Measurements from ENCODE around the gene RAD52. TPM values are rescaled to one million over a fixed set of nuclear protein-coding genes. Genes with fewer than 3 reads are reported as not detected.

The RAD52 gene
- total RNA-seq, 6 donors from 2014 or later: 8.2 to 59.7 (median 14.9) TPM

DNA sequence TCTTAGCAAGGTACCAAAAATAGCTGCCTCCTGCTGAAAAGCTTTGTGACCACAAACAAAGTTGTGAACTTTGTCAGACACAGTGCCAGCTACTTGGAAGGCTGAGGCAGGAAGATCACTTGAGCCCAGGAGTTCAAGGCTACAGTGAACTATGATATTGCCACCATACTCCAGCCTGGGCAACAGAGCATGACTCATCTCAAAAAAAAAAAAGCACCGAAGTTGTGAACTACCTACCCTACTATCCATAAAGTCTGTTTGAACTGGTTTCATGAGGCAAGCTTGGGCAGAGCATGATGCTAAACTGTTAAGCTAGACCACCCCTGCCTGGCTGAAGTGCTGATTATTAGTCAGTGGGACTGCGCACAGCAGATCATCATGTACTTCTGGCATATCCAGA, 75.5 kb downstream of the RAD52 start:
- ATAC-seq (ENCODE audit: low FRiP score in 2 of 2) (no peak), DNase-seq (no peak)
- H3K4me3 ChIP-seq: no peak overlapping the region
- no peaks in the 10 kb centered on the region for H3K9me3 ChIP-seq
- H3K36me3 ChIP-seq: peaks cover 10 to 66% (median 42%) of the 10 kb centered on the region in 4 donors
- 81 to 93% methylated on average over 2 of the region's 2 CpGs for WGBS, 2 donors
- H3K27ac ChIP-seq: no peak overlapping the region
- no peak for TF ChIP-seq CTCF (IDR thresholded peaks at IDR 0.05)
- TF ChIP-seq POLR2AphosphoS5 (IDR thresholded peaks at IDR 0.05): no peak
- no peak for TF ChIP-seq EP300 (IDR thresholded peaks at IDR 0.05)
- no peak for TF ChIP-seq POLR2A (IDR thresholded peaks at IDR 0.05)
- no peaks in the 10 kb centered on the region for H3K27me3 ChIP-seq
- no peaks in the 10 kb centered on the region for H3K4me1 ChIP-seq

DNA sequence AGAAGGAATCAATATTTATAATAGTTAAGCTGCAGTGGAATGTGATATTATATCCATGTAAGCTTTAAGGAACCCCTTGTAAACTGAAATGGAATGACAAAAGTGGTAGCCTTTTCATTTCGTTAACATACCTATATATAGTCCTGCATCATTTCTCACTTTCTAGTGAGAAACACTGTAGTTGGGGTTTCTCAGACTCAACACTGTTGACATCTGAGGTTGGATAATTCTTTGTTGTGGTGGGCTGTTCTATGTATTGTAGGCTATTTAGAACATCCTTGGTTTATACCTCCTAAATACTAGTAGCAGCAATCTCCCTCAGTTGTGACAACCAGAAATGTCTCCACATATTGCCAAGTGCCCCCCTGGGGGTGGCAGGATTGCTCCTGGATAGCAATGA, 79.1 kb downstream of the RAD52 start:
- no peak for TF ChIP-seq POLR2AphosphoS5 (IDR thresholded peaks at IDR 0.05)
- TF ChIP-seq POLR2A (IDR thresholded peaks at IDR 0.05): no peak
- no peak for TF ChIP-seq EP300 (IDR thresholded peaks at IDR 0.05)
- no peak for TF ChIP-seq CTCF (IDR thresholded peaks at IDR 0.05)
- Histone ChIP-seq H3K36me3 (peaks cover 13 to 78% (median 54%) of the 10 kb centered on the region in 4 donors), H3K27me3 (no peaks in the 10 kb centered on the region), H3K4me3 (no peak overlapping the region), H3K27ac (no peak overlapping the region), H3K9me3 (no peaks in the 10 kb centered on the region), H3K4me1 (no peaks in the 10 kb centered on the region)
- WGBS, 2 donors: 79 to 92% methylated on average over 1 of the region's 1 CpG
- DNase-seq (no peak), ATAC-seq (ENCODE audit: low FRiP score in 2 of 2) (no peak)

GRCh38 chr12:868722-869121, 80.8 kb downstream of the RAD52 start:
- Histone ChIP-seq H3K27ac (no peak overlapping the region), H3K4me3 (no peak overlapping the region), H3K4me1 (no peaks in the 10 kb centered on the region), H3K27me3 (no peaks in the 10 kb centered on the region), H3K9me3 (no peaks in the 10 kb centered on the region), H3K36me3 (peaks cover 13 to 80% (median 57%) of the 10 kb centered on the region in 4 donors)
- ATAC-seq (ENCODE audit: low FRiP score in 2 of 2) (no peak), DNase-seq (no peak)
- TF ChIP-seq POLR2A (IDR thresholded peaks at IDR 0.05): no peak
- no peak for TF ChIP-seq POLR2AphosphoS5 (IDR thresholded peaks at IDR 0.05)
- TF ChIP-seq EP300 (IDR thresholded peaks at IDR 0.05): no peak
- TF ChIP-seq CTCF (IDR thresholded peaks at IDR 0.05): no peak
- 72 to 75% methylated on average over 3 of the region's 3 CpGs for WGBS, 2 donors

DNA sequence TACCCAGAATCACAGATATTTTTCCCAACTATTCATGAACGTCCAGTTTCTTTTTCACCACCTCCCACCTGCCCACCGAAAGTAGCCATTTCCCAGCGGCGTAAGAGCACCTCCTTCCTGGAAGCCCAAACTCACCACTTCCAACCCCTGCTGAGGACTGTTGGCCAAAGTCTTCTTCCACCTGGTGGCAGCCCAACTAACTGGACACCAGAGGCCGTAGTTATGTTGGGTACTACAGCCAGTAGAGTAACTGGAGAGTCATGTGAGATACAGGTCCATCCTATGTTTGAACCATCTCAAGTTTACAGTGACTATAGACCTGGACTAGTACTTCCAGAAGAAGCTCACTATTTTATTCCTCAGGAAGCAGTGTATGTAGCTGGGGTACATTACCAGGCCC, 81.6 kb downstream of the RAD52 start:
- H3K36me3 ChIP-seq: peaks cover 13 to 86% (median 59%) of the 10 kb centered on the region in 4 donors
- H3K4me1 ChIP-seq: no peaks in the 10 kb centered on the region
- no peak overlapping the region for H3K4me3 ChIP-seq
- no peak for TF ChIP-seq EP300 (IDR thresholded peaks at IDR 0.05)
- TF ChIP-seq POLR2AphosphoS5 (IDR thresholded peaks at IDR 0.05): no peak
- no peak for TF ChIP-seq POLR2A (IDR thresholded peaks at IDR 0.05)
- TF ChIP-seq CTCF (IDR thresholded peaks at IDR 0.05): no peak
- DNase-seq (no peak), ATAC-seq (ENCODE audit: low FRiP score in 2 of 2) (no peak)
- no peak overlapping the region for H3K27ac ChIP-seq
- 92 to 95% methylated on average over 5 of the region's 5 CpGs for WGBS, 2 donors
- no peaks in the 10 kb centered on the region for H3K27me3 ChIP-seq
- no peaks in the 10 kb centered on the region for H3K9me3 ChIP-seq

- H3K27ac ChIP-seq: no peak overlapping the region
- no peak for ATAC-seq (ENCODE audit: low FRiP score in 2 of 2)
- WGBS, 2 donors: 79 to 95% methylated on average over 1 of the region's 1 CpG
- peaks cover 0 to 7% (median 0%) of the 10 kb centered on the region in 4 donors for H3K4me1 ChIP-seq
- H3K36me3 ChIP-seq: peaks cover 17 to 88% (median 60%) of the 10 kb centered on the region in 4 donors
- no peak overlapping the region for H3K4me3 ChIP-seq
- H3K27me3 ChIP-seq: no peaks in the 10 kb centered on the region
- no peaks in the 10 kb centered on the region for H3K9me3 ChIP-seq
- TF ChIP-seq POLR2A (IDR thresholded peaks at IDR 0.05): no peak
- TF ChIP-seq CTCF (IDR thresholded peaks at IDR 0.05): no peak
- no peak for TF ChIP-seq EP300 (IDR thresholded peaks at IDR 0.05)
- TF ChIP-seq POLR2AphosphoS5 (IDR thresholded peaks at IDR 0.05): no peak
- no peak for DNase-seq
These were observed 83.9 kb downstream of the RAD52 start for GRCh38 chr12:865614-866013.
